Measurements from ENCODE around the gene ZNF280D.
A peak's percentile ranks its signal among the peaks of the same experiment; 100 is the strongest.

Gene ZNF280D

DNA sequence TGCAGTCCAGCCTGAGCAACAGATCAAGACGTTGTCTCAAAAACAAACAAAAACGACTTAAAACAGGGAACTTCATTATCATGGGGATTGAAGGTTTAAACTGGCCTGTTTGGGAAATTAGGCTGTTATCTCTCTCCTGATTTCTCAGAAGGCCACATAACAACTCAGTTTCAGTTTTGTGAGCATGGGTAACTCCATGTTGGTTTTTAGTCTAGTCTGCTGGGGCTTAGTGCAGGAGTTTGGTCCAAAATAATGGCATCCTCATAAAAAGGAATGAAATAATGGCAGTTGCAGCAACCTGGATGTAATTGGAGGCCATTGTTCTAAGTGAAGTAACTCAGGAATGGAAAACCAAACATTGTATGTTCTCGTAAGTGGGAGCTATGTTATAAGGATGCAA, 2.3 kb upstream of the ZNF280D start:
- DNase-seq (ENCODE audit: insufficient read length, low spot score) (no peak), FAIRE-seq (no peak)
- TF ChIP-seq POLR2AphosphoS5 (IDR thresholded peaks at IDR 0.05; ENCODE audit: low read depth, low read length) (no peak), SPI1 (IDR thresholded peaks at IDR 0.05; ENCODE audit: low read depth, low read length) (no peak), TAF1 (IDR thresholded peaks at IDR 0.05; ENCODE audit: low read depth, low read length) (no peak), POU2F2 (IDR thresholded peaks at IDR 0.05; ENCODE audit: low read depth, low read length) (no peak), PAX5 (IDR thresholded peaks at IDR 0.05; ENCODE audit: insufficient read depth, low read length, severe bottlenecking) (no peak), POLR2A (IDR thresholded peaks at IDR 0.05; ENCODE audit: low read depth, low read length) (no peak)

DNA sequence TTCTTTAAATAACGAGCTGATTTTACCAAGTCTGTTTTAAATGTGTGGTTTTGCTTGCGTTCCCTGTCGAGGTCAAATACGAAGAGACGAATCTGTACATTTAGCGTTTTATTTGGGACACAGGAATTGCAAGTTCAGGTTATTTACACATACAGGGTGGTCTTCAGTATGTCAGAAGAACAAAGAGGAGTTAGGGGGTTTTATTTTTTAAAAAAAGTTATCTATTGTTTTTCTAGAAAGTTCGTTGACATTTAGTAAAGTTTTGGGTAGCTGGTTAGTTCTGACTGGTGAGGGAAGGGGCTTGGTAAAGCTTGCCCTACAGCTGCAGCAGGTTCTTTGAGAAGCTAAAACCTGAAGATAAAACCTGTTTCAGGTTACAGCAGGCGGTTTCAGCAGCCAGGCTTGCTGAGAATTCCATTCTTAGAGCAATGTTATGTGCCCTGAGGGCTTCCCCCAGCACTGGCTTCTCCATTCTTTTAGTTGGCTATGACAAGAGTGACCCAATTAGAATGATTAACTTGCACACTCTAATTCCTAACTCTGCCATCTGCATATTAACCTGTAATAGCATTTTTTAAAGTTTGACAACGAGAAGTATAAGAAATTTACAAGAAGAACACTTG, 815 bp upstream of the ZNF280D start:
- FAIRE-seq (no peak), DNase-seq (ENCODE audit: insufficient read length, low spot score) (no peak)
- TF ChIP-seq POU2F2 (IDR thresholded peaks at IDR 0.05; ENCODE audit: low read depth, low read length) (no peak), POLR2AphosphoS5 (IDR thresholded peaks at IDR 0.05; ENCODE audit: low read depth, low read length) (no peak), SPI1 (IDR thresholded peaks at IDR 0.05; ENCODE audit: low read depth, low read length) (no peak), POLR2A (IDR thresholded peaks at IDR 0.05; ENCODE audit: low read depth, low read length) (no peak), TAF1 (IDR thresholded peaks at IDR 0.05; ENCODE audit: low read depth, low read length) (no peak), PAX5 (IDR thresholded peaks at IDR 0.05; ENCODE audit: insufficient read depth, low read length, severe bottlenecking) (no peak)

DNA sequence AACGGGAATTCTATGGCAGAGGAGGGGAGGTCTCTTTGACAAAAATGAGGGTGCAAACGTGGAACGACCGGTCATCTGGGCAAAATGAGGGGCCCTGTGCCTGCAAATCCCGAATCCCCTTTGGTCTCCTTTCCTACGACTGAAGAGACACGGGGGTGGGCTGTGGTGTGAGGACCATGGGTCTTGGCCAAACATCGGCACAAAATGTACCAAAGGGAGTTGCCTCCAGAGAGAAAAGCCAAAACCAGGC, 498 bp downstream of the ZNF280D start:
- TF ChIP-seq POLR2AphosphoS5 (IDR thresholded peaks at IDR 0.05; ENCODE audit: low read depth, low read length) (no peak), SPI1 (IDR thresholded peaks at IDR 0.05; ENCODE audit: low read depth, low read length) (no peak), POU2F2 (IDR thresholded peaks at IDR 0.05; ENCODE audit: low read depth, low read length) (no peak), TAF1 (IDR thresholded peaks at IDR 0.05; ENCODE audit: low read depth, low read length) (no peak), POLR2A (IDR thresholded peaks at IDR 0.05; ENCODE audit: low read depth, low read length) (no peak), PAX5 (IDR thresholded peaks at IDR 0.05; ENCODE audit: insufficient read depth, low read length, severe bottlenecking) (no peak)
- no peak for DNase-seq (ENCODE audit: insufficient read length, low spot score)
- FAIRE-seq: no peak

DNA sequence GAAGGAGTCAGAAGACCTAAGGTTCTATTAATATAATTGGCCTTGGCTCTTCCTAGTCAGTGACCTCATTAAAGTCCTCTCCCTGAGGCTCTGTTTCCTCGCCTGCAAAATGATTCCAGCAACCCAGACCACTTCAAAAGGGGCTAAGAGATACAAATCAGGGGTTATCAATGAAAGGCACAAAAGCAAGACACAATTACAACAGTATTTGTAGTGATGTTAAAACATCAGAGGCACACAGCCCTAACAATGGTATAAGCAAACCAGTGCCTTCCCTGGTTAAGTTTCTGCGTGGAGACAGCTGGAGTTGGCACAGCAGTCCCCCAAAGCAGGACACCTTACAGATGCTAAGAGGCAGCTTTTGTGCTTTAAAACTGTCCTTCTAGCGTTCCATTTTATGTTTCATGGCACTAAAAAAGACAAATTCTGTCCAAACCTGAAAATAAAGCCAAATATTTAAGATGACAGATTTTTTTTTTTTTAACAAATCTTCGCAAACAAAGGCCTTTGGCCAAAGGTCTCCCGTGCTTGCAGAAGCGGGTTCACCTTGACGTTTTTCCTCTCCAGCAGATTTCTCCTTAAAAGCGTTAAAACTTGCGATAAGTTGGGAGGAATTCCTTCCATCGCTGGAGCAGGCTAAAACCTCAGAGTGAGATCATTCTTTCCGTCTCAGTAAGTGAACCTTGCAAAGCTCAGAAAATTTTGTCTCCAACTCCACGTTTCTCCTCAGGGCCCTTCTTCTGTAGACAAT, 999 bp downstream of the ZNF280D start:
- no peak for TF ChIP-seq PAX5 (IDR thresholded peaks at IDR 0.05; ENCODE audit: insufficient read depth, low read length, severe bottlenecking)
- 0 out of 2 replicates have a peak, but pooled peaks have one; percentile 34 for TF ChIP-seq POLR2A (IDR thresholded peaks at IDR 0.05; ENCODE audit: low read depth, low read length)
- DNase-seq (ENCODE audit: insufficient read length, low spot score) (no peak), FAIRE-seq (peak; percentile 45)

DNA sequence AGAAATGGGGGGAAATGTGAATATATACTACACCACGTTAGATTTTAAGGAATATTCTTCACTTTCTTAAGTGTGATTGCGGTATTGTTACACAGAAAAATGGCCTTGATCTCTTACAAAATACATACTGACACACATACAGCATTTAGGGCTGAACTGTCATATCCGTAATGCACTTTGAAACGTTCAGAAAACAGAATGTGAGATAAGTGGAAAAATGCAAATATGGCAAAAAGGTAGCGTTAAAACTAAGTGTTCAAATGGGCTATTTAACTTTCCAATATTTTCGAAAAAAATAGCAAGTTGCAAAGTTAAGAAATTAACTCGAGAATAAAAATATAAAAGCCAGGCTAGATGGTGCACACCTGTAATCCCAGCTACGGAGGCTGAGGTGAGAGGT, 1.8 kb downstream of the ZNF280D start:
- TF ChIP-seq POLR2AphosphoS5 (IDR thresholded peaks at IDR 0.05; ENCODE audit: low read depth, low read length): no peak
- TF ChIP-seq SPI1 (IDR thresholded peaks at IDR 0.05; ENCODE audit: low read depth, low read length): no peak
- no peak for TF ChIP-seq PAX5 (IDR thresholded peaks at IDR 0.05; ENCODE audit: insufficient read depth, low read length, severe bottlenecking)
- TF ChIP-seq TAF1 (IDR thresholded peaks at IDR 0.05; ENCODE audit: low read depth, low read length): no peak
- no peak for TF ChIP-seq POU2F2 (IDR thresholded peaks at IDR 0.05; ENCODE audit: low read depth, low read length)
- TF ChIP-seq POLR2A (IDR thresholded peaks at IDR 0.05; ENCODE audit: low read depth, low read length): no peak
- no peak for FAIRE-seq
- DNase-seq (ENCODE audit: insufficient read length, low spot score): no peak

DNA sequence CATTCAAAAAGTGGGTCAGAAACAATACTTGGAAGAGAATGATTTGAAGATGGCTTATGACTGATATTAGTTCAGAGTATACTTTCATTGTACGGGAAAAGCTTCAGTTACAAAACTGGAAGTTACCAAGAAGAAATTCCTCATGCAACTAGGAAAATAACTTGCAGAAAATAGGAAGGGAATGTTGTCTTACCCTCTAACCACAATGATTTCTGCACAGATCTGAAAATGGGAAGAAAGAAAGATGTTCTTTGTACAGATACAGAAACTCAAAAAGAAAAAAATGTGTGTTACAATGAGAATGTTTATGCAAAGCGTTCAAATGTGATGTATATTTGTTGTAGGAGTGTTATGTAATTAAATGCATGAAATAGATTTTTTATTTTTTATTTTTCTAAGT, 3.7 kb downstream of the ZNF280D start:
- DNase-seq (ENCODE audit: insufficient read length, low spot score): no peak
- no peak for TF ChIP-seq POLR2A (IDR thresholded peaks at IDR 0.05; ENCODE audit: low read depth, low read length)
- no peak for TF ChIP-seq TAF1 (IDR thresholded peaks at IDR 0.05; ENCODE audit: low read depth, low read length)
- TF ChIP-seq POLR2AphosphoS5 (IDR thresholded peaks at IDR 0.05; ENCODE audit: low read depth, low read length): no peak
- TF ChIP-seq SPI1 (IDR thresholded peaks at IDR 0.05; ENCODE audit: low read depth, low read length): no peak
- no peak for FAIRE-seq

DNA sequence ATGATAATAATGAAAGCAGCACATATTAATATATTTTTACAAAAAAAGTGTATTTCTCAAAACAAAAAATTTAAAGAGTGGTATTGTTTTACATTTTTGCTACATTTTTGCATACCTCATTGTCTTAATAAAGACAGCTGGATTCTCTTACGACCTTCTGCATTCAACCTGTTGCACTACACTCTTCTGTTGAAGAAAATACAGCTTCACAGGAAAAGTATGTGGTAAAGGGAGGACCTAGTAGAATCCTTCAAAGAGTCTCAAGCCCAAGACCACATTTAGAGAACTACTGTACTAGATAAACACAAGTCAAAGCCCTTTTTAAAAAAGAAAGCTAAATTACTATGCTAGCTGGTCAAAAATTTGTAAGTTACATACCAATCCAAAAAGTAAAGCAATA, 7.9 kb downstream of the ZNF280D start:
- FAIRE-seq: no peak
- no peak for DNase-seq (ENCODE audit: insufficient read length, low spot score)
- no peak for TF ChIP-seq TAF1 (IDR thresholded peaks at IDR 0.05; ENCODE audit: low read depth, low read length)
- TF ChIP-seq PAX5 (IDR thresholded peaks at IDR 0.05; ENCODE audit: insufficient read depth, low read length, severe bottlenecking): no peak
- TF ChIP-seq POU2F2 (IDR thresholded peaks at IDR 0.05; ENCODE audit: low read depth, low read length): no peak
- TF ChIP-seq POLR2A (IDR thresholded peaks at IDR 0.05; ENCODE audit: low read depth, low read length): no peak
- TF ChIP-seq POLR2AphosphoS5 (IDR thresholded peaks at IDR 0.05; ENCODE audit: low read depth, low read length): no peak
- TF ChIP-seq SPI1 (IDR thresholded peaks at IDR 0.05; ENCODE audit: low read depth, low read length): no peak

DNA sequence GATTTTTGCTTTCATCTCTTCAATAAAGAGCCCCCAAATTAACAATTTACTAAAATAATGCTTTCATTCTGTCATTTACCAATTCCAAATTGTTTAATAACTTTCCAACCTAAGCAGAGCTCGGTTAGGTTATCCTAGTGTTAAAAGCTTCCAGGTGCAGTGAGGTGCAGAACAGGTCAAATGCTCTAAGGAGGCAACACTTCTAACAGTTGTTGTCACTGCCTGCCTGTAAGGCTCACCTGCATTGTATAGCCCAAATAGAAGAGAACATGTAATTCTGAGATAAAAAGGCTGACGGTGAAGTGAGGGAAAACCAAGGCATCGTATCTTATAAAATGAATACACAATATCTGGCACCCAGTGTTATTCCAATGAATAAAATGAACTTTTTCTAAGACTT, 9.1 kb downstream of the ZNF280D start:
- TF ChIP-seq TAF1 (IDR thresholded peaks at IDR 0.05; ENCODE audit: low read depth, low read length): no peak
- TF ChIP-seq SPI1 (IDR thresholded peaks at IDR 0.05; ENCODE audit: low read depth, low read length): no peak
- TF ChIP-seq POU2F2 (IDR thresholded peaks at IDR 0.05; ENCODE audit: low read depth, low read length): no peak
- no peak for TF ChIP-seq POLR2A (IDR thresholded peaks at IDR 0.05; ENCODE audit: low read depth, low read length)
- no peak for TF ChIP-seq POLR2AphosphoS5 (IDR thresholded peaks at IDR 0.05; ENCODE audit: low read depth, low read length)
- TF ChIP-seq PAX5 (IDR thresholded peaks at IDR 0.05; ENCODE audit: insufficient read depth, low read length, severe bottlenecking): no peak
- DNase-seq (ENCODE audit: insufficient read length, low spot score) (no peak), FAIRE-seq (no peak)

DNA sequence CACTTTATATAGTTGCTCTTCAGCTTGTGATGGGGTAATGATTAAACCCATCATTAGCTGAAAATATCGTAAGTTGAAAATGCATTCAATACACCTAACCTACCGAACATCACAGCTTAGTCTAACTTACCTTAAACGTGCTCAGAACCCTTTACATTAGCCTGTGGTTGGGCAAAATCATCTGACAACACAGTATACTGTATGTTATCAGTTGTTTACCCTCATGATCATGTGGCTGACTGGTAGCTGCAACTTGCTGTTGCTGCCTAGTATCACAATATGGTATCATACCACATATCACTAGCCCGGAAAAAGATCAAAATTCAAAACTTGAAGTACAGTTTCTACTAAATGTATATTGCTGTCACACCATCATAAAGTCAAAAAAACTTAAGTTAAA, 9.5 kb downstream of the ZNF280D start:
- FAIRE-seq (peak; percentile 13), DNase-seq (ENCODE audit: insufficient read length, low spot score) (no peak)
- TF ChIP-seq SPI1 (IDR thresholded peaks at IDR 0.05; ENCODE audit: low read depth, low read length) (no peak), POLR2AphosphoS5 (IDR thresholded peaks at IDR 0.05; ENCODE audit: low read depth, low read length) (no peak), PAX5 (IDR thresholded peaks at IDR 0.05; ENCODE audit: insufficient read depth, low read length, severe bottlenecking) (no peak), POLR2A (IDR thresholded peaks at IDR 0.05; ENCODE audit: low read depth, low read length) (no peak), POU2F2 (IDR thresholded peaks at IDR 0.05; ENCODE audit: low read depth, low read length) (no peak), TAF1 (IDR thresholded peaks at IDR 0.05; ENCODE audit: low read depth, low read length) (no peak)
